Sigmoid colon (tissue), 7 donors: ENCODE data around the gene LEKR1. TPM values are rescaled to one million over a fixed set of nuclear protein-coding genes. Genes with fewer than 3 reads are reported as not detected.

Experiments used
- DNase-seq: peaks from one replicate; pipeline ENCODE4 v3.0.0-alpha.2; 2019
- H3K27ac ChIP-seq, 4 donors: fragments of 200-600 bp; sonication (generic); one replicate each; pipeline ENCODE4 v1.5.1; 2016 to 2019; ENCODE audit warnings: mild to moderate bottlenecking in 1 of 4
- H3K27me3 ChIP-seq, 3 donors: fragments of 200-600 bp; sonication (generic); one replicate each; pipeline ENCODE4 v1.5.1; 2019; ENCODE audit warnings: mild to moderate bottlenecking in 1 of 3
- H3K36me3 ChIP-seq, 4 donors: fragments of 200-600 bp; sonication (generic); one replicate each; pipeline ENCODE4 v1.5.1; 2016 to 2019
- H3K4me1 ChIP-seq, 4 donors: fragments of 200-600 bp; sonication (generic); one replicate each; pipeline ENCODE4 v1.5.1; 2017 to 2019
- H3K4me3 ChIP-seq, 4 donors: fragments of 200-600 bp; sonication (generic); one replicate each; pipeline ENCODE4 v1.5.1; 2017 to 2019; ENCODE audit warnings: mild to moderate bottlenecking in 2 of 4, moderate library complexity in 1 of 4
- H3K9me3 ChIP-seq, 4 donors: fragments of 200-600 bp in 3 of 4; sonication (generic) in 3 of 4; one replicate each; pipeline versions ENCODE4 v1.5.1 to v1.6.1; 2013 to 2019
- EP300 ChIP-seq, 4 donors: sonication (generic); formaldehyde crosslinking; IDR thresholded peaks; one replicate each; pipeline ENCODE4 v1.6.1; 2017; ENCODE audit warnings: antibody characterized with exemption in 4 of 4
- POLR2A ChIP-seq, 2 donors: fragments of 450-650 bp; IDR thresholded peaks; one replicate each; pipeline ENCODE4 v1.6.1; 2016; ENCODE audit warnings: antibody characterized with exemption in 2 of 2, mild to moderate bottlenecking in 2 of 2, moderate library complexity in 2 of 2
- POLR2AphosphoS5 ChIP-seq, 4 donors: sonication (generic); formaldehyde crosslinking; IDR thresholded peaks; one replicate each; pipeline ENCODE4 v1.6.1; 2017; ENCODE audit warnings: antibody characterized with exemption in 4 of 4
- WGBS, 2 donors: extraction: QIAGEN DNeasy Blood & Tissue Kit; methylation state at CpG; one replicate each; pipeline ENCODE4 v1.1.7; 2013; 5-methylcytosine and 5-hydroxymethylcytosine counted together
- intact Hi-C: fragments of 100-400 bp; cut with DNase I; formaldehyde crosslinking; loops from one replicate; pipeline ENCODE4 v1.15.1; 2023
- polyA plus RNA-seq, 3 donors: library from polyadenylated mRNA; stranded (reverse); fragments of 200-250 nt; gene quantifications; one replicate each; pipeline ENCODE4 v1.2.3, GENCODE V29; 2013
- total RNA-seq, 4 donors: library from RNA; depleted of rRNA; stranded (reverse); fragments of >200 nt; gene quantifications; one replicate each; pipeline ENCODE4 v1.1.0, GENCODE V29; 2016
- TF ChIP-seq, protein P1 (sequence below), 4 experiments: fragments of 450-650 bp in 3 of 4; fragments of 200-600 bp in 1 of 4; IDR thresholded peaks; one replicate each; pipeline ENCODE4 v1.5.1; 2016 to 2019; ENCODE audit warnings: antibody characterized with exemption in 4 of 4, mild to moderate bottlenecking in 3 of 4, moderate library complexity in 2 of 4
- donor health status: healthy with polysubstance abuse.
- donor health status: Bipolar disorder and iron deficiency.
- donor health status: healthy.

The LEKR1 gene
- total and polyA plus RNA-seq, 7 donors = 0.36 to 1.7 (median 0.70) TPM; not detected in 1

DNA sequence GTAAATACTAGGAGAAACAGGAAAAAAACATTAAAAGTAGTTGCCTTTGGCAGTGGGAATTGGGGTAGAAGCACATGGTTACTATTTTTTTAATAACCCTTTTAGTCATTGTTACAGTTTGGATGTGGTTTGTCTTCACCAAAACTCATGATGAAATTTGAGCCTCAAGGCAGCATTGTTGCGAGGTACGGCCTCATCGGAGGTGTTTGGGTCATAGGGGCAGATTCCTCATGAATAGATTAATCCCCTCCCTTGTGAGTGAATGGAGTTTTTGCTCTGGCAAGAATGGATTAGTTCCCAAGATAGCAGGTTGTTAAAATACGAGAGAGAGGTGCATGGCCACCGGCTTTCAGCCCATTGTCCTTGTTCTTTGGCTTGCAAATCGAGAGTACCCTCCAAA, 92.6 kb downstream of the LEKR1 start:
- Histone ChIP-seq H3K4me1 (no peaks in the 10 kb centered on the region), H3K9me3 (no peaks in the 10 kb centered on the region), H3K4me3 (no peak overlapping the region), H3K27ac (no peak overlapping the region), H3K27me3 (no peaks in the 10 kb centered on the region), H3K36me3 (no peaks in the 10 kb centered on the region)
- TF ChIP-seq EP300 (IDR thresholded peaks at IDR 0.05) = no peak
- no peak for TF ChIP-seq POLR2AphosphoS5 (IDR thresholded peaks at IDR 0.05)
- TF ChIP-seq, protein P1, sequence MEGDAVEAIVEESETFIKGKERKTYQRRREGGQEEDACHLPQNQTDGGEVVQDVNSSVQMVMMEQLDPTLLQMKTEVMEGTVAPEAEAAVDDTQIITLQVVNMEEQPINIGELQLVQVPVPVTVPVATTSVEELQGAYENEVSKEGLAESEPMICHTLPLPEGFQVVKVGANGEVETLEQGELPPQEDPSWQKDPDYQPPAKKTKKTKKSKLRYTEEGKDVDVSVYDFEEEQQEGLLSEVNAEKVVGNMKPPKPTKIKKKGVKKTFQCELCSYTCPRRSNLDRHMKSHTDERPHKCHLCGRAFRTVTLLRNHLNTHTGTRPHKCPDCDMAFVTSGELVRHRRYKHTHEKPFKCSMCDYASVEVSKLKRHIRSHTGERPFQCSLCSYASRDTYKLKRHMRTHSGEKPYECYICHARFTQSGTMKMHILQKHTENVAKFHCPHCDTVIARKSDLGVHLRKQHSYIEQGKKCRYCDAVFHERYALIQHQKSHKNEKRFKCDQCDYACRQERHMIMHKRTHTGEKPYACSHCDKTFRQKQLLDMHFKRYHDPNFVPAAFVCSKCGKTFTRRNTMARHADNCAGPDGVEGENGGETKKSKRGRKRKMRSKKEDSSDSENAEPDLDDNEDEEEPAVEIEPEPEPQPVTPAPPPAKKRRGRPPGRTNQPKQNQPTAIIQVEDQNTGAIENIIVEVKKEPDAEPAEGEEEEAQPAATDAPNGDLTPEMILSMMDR (IDR thresholded peaks at IDR 0.05) = no peak
- TF ChIP-seq POLR2A (IDR thresholded peaks at IDR 0.05) = no peak
- 90 to 91% methylated on average over 6 of the region's 6 CpGs for WGBS, 2 donors
- DNase-seq = no peak
- intact Hi-C loops = no loop called here

DNA sequence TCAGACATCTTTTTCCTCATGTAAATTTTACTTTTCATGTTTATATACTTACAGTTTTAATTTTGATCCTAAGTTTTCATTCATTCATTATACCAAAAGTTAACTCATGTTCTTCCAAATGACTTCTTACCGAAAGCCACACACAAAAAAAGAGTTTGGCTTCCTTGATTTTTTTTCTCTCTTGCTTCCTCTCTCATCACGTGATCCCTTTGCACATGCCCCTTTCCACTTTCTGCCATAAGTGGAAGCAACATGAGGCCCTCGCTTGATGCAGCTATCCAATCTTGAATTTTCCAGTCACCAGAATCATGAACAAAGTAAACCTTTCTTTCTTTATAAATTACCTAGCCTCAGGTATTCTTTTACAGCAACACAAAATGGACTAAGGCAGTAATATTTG, 93.7 kb downstream of the LEKR1 start:
- Histone ChIP-seq H3K4me3 (no peak overlapping the region), H3K4me1 (no peaks in the 10 kb centered on the region), H3K9me3 (no peaks in the 10 kb centered on the region), H3K27ac (no peak overlapping the region), H3K27me3 (no peaks in the 10 kb centered on the region), H3K36me3 (no peaks in the 10 kb centered on the region)
- intact Hi-C loops = no loop called here
- DNase-seq = no peak
- TF ChIP-seq POLR2AphosphoS5 (IDR thresholded peaks at IDR 0.05) (no peak), POLR2A (IDR thresholded peaks at IDR 0.05) (no peak)
- WGBS, 2 donors = 89 to 93% methylated on average over 3 of the region's 3 CpGs

DNA sequence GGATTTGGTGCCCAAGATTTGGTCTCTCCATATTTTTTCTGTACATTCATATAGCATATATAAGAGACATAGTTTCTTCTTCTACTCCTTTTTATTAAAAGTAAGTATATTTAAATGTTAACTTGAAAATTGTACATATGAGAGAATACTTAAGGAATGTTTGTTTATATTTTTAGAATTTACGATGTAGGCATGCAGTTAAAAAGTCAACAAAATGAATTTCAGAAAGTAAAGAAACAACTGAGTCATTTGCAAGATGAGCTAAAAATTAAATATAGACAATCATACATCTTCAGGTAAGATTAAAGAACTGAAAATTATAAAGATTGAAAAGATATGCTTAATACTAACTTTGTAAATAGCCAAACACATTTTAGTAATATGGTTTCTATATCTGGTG, 94.2 kb downstream of the LEKR1 start:
- 80 to 88% methylated on average over 1 of the region's 1 CpG for WGBS, 2 donors
- Histone ChIP-seq H3K27me3 (no peaks in the 10 kb centered on the region), H3K4me3 (no peak overlapping the region), H3K4me1 (no peaks in the 10 kb centered on the region), H3K36me3 (no peaks in the 10 kb centered on the region), H3K27ac (no peak overlapping the region), H3K9me3 (no peaks in the 10 kb centered on the region)
- intact Hi-C loops = no loop called here
- no peak for TF ChIP-seq POLR2A (IDR thresholded peaks at IDR 0.05)
- no peak for TF ChIP-seq POLR2AphosphoS5 (IDR thresholded peaks at IDR 0.05)
- TF ChIP-seq EP300 (IDR thresholded peaks at IDR 0.05) = no peak
- TF ChIP-seq, protein P1 (IDR thresholded peaks at IDR 0.05) = no peak
- no peak for DNase-seq

DNA sequence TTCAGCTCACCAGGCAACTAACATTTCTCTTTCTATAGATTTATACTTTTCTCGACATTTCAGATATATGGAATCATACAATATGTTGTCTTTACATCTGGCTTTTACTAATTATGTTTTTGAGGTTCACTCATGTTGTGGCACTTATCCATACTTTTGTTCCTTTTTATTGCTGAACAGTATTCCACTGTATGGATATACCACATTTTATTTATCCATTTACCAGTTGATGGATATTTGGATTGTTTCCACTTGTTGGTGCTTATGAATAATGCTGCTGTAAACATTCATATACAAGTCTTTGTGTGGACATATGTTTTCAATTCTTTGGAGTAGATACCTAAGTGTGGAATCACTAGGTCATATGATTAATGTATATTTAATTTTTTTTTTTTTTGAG, 97.2 kb downstream of the LEKR1 start:
- TF ChIP-seq EP300 (IDR thresholded peaks at IDR 0.05) (no peak), POLR2AphosphoS5 (IDR thresholded peaks at IDR 0.05) (no peak), POLR2A (IDR thresholded peaks at IDR 0.05) (no peak)
- TF ChIP-seq, protein P1 (IDR thresholded peaks at IDR 0.05) = no peak
- no peak for DNase-seq
- intact Hi-C loops = no loop called here
- no peaks in the 10 kb centered on the region for H3K36me3 ChIP-seq
- 99 to 100% methylated on average over 1 of the region's 1 CpG for WGBS, 2 donors
- peaks cover 0 to 2% (median under 1%) of the 10 kb centered on the region in 4 donors for H3K9me3 ChIP-seq
- H3K27me3 ChIP-seq = no peaks in the 10 kb centered on the region
- H3K4me1 ChIP-seq = no peaks in the 10 kb centered on the region
- no peak overlapping the region for H3K4me3 ChIP-seq
- H3K27ac ChIP-seq = no peak overlapping the region

DNA sequence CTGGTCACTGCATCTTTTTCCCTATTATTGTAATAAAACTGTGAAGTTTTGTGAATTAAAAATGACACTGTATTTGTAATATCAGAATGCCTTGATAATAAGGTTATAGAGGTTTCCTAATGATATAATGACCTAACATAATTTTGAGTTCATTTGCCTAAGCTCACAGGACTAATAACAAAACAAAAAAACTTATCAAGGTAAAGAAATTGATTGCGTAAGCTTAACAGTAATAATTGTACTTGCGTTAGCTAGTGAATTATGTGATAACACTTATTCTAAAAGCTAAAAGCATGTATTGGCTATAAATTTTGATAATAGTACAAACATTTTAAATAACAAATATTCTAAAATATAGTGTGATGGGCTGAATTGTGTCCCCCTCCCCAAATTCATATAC, 112.6 kb downstream of the LEKR1 start:
- Histone ChIP-seq H3K27ac (no peak overlapping the region), H3K9me3 (no peaks in the 10 kb centered on the region), H3K4me1 (no peaks in the 10 kb centered on the region), H3K4me3 (no peak overlapping the region), H3K36me3 (no peaks in the 10 kb centered on the region), H3K27me3 (no peaks in the 10 kb centered on the region)
- WGBS, 2 donors = 95 to 96% methylated on average over 2 of the region's 2 CpGs
- intact Hi-C loops = no loop called here
- DNase-seq = no peak
- TF ChIP-seq, protein P1 (IDR thresholded peaks at IDR 0.05) = no peak
- no peak for TF ChIP-seq POLR2AphosphoS5 (IDR thresholded peaks at IDR 0.05)
- TF ChIP-seq POLR2A (IDR thresholded peaks at IDR 0.05) = no peak
- no peak for TF ChIP-seq EP300 (IDR thresholded peaks at IDR 0.05)
